ENCODE results near the gene HNRNPM.

- TF ChIP-seq, protein P1, sequence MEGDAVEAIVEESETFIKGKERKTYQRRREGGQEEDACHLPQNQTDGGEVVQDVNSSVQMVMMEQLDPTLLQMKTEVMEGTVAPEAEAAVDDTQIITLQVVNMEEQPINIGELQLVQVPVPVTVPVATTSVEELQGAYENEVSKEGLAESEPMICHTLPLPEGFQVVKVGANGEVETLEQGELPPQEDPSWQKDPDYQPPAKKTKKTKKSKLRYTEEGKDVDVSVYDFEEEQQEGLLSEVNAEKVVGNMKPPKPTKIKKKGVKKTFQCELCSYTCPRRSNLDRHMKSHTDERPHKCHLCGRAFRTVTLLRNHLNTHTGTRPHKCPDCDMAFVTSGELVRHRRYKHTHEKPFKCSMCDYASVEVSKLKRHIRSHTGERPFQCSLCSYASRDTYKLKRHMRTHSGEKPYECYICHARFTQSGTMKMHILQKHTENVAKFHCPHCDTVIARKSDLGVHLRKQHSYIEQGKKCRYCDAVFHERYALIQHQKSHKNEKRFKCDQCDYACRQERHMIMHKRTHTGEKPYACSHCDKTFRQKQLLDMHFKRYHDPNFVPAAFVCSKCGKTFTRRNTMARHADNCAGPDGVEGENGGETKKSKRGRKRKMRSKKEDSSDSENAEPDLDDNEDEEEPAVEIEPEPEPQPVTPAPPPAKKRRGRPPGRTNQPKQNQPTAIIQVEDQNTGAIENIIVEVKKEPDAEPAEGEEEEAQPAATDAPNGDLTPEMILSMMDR (IDR thresholded peaks at IDR 0.05; ENCODE audit: low read depth, low read length): no peak
- TF ChIP-seq EZH2phosphoT487 (IDR thresholded peaks at IDR 0.05; ENCODE audit: low read depth): no peak
Measured at GRCh38 chr19:8494158-8494557, 49.4 kb downstream of the HNRNPM start.
